ENCODE results near the gene NOM1.
A peak's percentile ranks its signal among the peaks of the same experiment; 100 is the strongest.
"Not testable (repeated sequence)": the region's sequence is repeated elsewhere in the genome, so short reads cannot be mapped to it uniquely, and the experiment has no call there.

The NOM1 gene

DNA sequence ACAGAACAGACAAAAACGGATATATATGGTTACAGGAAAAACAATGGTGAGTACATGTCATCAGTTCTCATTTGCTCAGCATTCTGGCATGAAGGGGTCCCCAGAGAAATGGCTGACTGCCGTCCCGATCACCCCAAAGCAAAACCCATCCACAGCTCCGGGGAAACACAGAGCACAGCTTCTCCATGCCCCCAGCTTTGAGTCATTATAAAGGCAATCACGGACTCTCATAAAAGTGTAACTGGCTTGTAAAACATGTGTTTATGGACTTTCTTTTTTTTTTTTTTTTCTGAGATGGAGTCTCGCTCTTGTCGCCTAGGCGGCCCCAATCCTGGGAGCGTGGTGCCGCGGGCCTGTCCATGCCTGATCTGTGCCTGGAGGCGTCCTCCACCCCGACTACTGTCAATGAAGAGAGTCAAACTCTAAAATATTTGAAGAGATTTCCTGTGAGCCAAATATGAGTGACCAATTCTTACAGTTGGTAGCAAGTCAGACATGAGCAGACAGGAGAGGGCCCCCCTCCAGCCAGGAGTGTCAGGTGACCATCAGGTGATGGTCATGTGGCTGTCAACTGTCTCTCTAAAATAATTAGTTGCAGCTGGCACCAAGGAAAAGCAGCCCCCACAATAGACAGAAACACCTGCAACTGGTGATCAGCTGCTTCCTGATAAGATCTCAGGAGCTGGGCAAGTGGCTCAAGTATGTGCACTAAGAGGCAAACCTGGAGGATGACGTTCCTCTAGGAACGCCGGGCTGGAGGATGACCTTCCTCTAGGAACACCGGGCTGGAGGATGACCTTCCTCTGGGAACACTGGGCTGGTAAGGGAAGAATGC, 21.7 kb upstream of the NOM1 start:
- H3K36me3 Mint-ChIP-seq (ENCODE audit: low read depth) = no peaks in the 10 kb centered on the region
- H3K4me3 Mint-ChIP-seq = no peak overlapping the region
- peaks cover 41% of the 10 kb centered on the region for H3K4me1 Mint-ChIP-seq (ENCODE audit: low read depth)
- no peak for DNase-seq
- peaks cover 2% of the 10 kb centered on the region for H3K9me3 Mint-ChIP-seq
- H3K27ac Mint-ChIP-seq = no peak overlapping the region
- H3K27me3 Mint-ChIP-seq = peaks cover 13% of the 10 kb centered on the region

DNA sequence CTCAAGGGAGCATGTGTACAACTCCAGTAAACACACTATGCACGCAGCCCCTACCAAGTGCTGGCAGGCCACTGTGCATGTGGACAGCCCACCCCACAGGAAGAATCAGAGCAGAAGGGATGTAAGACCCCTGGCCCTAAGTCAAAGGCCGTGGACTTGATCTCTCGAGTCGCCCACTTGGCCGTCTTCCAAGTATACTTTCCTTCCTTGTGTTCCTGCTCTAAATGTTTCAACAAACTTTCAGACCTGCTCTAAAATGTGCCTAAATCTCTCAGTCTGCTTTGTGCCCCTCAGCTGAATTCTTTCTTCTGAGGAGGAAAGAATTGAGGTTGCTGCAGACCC, 21.1 kb upstream of the NOM1 start:
- no peak for DNase-seq
- Mint-ChIP-seq H3K27me3 (peaks cover 13% of the 10 kb centered on the region), H3K27ac (no peak overlapping the region), H3K4me3 (no peak overlapping the region), H3K9me3 (peaks cover under 1% of the 10 kb centered on the region), H3K36me3 (ENCODE audit: low read depth) (no peaks in the 10 kb centered on the region), H3K4me1 (ENCODE audit: low read depth) (peaks cover 35% of the 10 kb centered on the region)

DNA sequence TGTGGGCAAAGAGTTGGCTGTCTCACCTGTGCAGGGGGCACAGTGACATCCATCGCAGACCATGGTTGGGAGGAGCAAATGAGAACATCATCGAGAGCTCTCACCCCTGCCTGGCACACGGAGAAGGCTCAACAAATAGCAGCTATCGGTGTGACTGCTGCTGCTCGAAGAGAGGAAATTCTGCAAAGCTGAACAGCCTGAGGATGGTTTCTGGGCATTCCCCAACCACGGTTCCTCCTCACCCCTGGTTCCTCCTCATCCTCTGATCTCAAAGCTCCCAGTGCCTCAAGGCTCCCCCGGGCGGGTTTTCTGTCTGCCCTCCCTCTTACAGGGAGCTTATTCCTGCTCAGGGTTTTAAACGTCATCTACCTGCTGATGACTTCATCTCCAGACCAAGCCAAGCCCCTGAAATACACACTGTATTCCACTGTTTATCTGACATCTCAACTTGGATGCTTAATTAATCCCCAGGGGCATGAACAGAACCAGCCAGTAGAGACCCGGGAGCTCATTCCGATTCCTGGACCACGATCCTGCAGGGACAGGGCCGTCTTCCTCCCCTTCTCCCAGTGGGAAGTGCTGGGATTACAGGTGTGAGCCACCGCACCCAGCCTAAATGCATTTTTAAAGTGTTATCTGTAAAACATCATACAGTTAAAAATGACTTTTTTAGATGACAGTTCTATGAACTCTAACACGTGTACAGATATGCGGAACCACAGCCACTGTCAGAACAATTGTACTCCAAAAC, 19.5 kb upstream of the NOM1 start:
- Mint-ChIP-seq H3K4me1 (ENCODE audit: low read depth) (peaks cover 25% of the 10 kb centered on the region), H3K27ac (no peak overlapping the region), H3K27me3 (peaks cover 8% of the 10 kb centered on the region), H3K9me3 (no peaks in the 10 kb centered on the region), H3K36me3 (ENCODE audit: low read depth) (no peaks in the 10 kb centered on the region), H3K4me3 (no peak overlapping the region)
- DNase-seq = no peak

DNA sequence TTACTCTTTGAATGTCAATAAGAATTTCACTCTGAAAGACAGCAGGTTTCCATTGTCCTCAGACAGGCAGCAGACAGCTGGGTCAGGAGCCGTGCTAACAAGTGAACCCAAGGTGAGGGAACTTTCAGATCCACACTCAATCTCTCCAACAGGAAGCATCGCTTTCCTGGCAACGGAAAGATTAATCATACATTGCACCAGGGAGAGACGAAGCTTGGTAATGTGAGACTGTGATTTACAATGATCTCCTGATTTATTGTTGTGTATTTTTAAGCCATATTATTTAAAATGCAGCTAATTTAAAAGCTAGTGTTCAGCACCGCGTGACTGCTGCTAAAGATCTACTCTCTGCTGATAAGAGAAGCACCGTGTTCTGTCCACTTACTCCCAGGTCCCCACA, 17.5 kb upstream of the NOM1 start:
- H3K27me3 Mint-ChIP-seq = peaks cover 8% of the 10 kb centered on the region
- DNase-seq = no peak
- H3K9me3 Mint-ChIP-seq = no peaks in the 10 kb centered on the region
- H3K4me3 Mint-ChIP-seq = no peak overlapping the region
- peaks cover 25% of the 10 kb centered on the region for H3K4me1 Mint-ChIP-seq (ENCODE audit: low read depth)
- H3K36me3 Mint-ChIP-seq (ENCODE audit: low read depth) = no peaks in the 10 kb centered on the region
- H3K27ac Mint-ChIP-seq = no peak overlapping the region

DNA sequence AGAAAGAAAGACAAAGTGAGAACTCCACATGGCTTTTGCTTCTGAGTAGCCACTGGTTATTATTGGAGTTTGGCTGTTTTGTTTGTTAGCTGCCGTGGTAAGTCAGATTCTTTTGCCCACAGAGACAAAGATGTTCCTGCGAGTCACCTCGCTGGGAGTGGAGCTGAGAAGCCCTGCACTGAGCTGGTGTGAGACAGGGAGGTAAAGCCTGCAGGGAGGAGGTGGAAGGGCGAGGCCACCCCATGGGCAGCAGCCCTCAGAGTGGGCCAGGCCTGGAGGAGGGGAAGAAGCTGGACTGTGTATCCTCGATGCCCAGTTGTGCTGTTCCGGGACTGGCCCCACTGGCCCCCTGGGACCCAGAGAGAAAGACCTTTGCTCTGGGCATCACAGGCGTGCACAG, 14.3 kb upstream of the NOM1 start:
- Mint-ChIP-seq H3K4me1 (ENCODE audit: low read depth) (peaks cover 6% of the 10 kb centered on the region), H3K27ac (no peak overlapping the region), H3K9me3 (no peaks in the 10 kb centered on the region), H3K4me3 (no peak overlapping the region), H3K27me3 (peaks cover 11% of the 10 kb centered on the region), H3K36me3 (ENCODE audit: low read depth) (no peaks in the 10 kb centered on the region)
- DNase-seq = no peak

DNA sequence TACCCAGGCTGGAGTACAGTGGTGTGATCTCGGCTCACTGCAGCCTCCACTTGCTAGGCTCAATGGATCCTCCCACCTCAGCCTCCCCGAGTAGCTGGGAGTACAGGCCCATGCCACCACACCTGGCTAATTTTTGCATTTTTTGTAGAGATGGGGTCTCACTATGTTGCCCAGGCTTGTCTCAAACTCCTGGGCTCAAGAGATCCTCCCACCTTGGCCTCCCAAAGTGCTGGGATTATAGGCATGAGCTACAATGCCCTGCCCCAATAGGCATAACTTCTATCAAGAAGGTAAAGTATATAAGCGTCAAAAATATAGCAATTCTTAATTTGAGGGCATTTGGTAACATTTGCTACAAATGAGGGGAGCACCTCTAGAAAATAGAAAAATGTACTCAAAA, 12.7 kb upstream of the NOM1 start:
- H3K4me1 Mint-ChIP-seq (ENCODE audit: low read depth); H3K27ac Mint-ChIP-seq; H3K36me3 Mint-ChIP-seq (ENCODE audit: low read depth); H3K4me3 Mint-ChIP-seq; H3K9me3 Mint-ChIP-seq; DNase-seq: not testable (repeated sequence)
- peaks cover 16% of the 10 kb centered on the region for H3K27me3 Mint-ChIP-seq

DNA sequence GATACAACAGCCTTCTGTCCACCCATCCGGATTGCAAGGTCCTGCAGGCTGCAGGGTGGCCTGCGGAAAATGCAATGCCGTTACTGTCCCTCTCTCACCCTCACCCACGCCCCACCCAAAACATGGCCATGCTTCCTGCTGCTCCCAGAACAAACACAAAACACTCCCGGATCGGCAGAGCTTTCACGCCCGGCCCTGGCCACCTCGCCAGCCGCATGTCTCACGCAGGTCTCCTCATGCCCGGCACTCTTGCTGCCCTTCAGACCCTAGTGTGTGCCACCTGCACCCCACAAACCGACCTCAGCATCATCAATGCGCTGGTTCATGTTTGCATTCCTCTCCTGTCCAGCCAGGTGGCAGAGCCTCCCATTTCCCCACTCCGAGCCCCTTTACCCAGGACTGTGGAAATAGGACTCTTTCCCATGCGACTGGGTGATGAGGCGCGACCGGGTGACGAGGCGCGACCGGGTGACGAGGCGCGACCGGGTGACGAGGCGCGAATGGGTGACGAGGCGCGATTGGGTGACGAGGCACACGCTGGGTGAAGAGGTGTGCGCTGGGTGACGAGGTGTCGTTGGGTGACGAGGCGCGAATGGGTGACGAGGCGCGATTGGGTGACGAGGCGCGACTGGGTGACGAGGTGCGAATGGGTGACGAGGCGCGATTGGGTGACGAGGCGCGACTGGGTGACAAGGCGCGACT, 8.9 kb upstream of the NOM1 start:
- H3K27ac Mint-ChIP-seq = no peak overlapping the region
- peaks cover 10% of the 10 kb centered on the region for H3K4me1 Mint-ChIP-seq (ENCODE audit: low read depth)
- no peak overlapping the region for H3K4me3 Mint-ChIP-seq
- H3K9me3 Mint-ChIP-seq = no peaks in the 10 kb centered on the region
- H3K36me3 Mint-ChIP-seq (ENCODE audit: low read depth) = no peaks in the 10 kb centered on the region
- DNase-seq = no peak
- peaks cover 49% of the 10 kb centered on the region for H3K27me3 Mint-ChIP-seq

DNA sequence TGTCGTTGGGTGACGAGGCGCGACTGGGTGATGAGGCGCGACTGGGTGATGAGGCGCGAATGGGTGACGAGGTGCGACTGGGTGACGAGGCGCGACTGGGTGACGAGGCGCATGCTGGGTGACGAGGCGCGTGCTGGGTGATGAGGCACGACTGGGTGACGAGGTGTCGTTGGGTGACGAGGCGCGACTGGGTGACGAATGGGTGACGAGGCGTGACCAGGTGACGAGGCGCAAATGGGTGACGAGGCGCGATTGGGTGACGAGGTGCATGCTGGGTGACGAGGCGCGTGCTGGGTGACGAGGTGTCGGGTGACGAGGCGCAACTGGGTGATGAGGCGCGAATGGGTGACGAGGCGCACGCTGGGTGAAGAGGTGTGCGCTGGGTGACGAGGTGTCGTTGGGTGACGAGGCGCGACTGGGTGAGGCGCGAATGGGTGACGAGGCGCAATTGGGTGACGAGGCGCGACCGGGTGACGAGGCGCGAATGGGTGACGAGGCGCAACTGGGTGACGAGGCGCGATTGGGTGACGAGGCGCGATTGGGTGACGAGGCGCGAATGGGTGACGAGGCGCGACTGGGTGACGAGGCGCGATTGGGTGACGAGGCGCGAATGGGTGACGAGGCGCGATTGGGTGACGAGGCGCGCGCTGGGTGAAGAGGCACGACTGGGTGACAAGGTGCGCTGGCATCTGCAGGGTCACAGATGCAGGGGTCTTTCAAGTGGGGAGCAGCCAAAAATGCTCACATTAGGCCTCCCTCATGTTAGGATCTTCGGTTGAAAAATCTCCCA, 7.9 kb upstream of the NOM1 start:
- peaks cover 10% of the 10 kb centered on the region for H3K4me1 Mint-ChIP-seq (ENCODE audit: low read depth)
- peaks cover 49% of the 10 kb centered on the region for H3K27me3 Mint-ChIP-seq
- H3K9me3 Mint-ChIP-seq = no peaks in the 10 kb centered on the region
- H3K4me3 Mint-ChIP-seq = no peak overlapping the region
- DNase-seq = no peak
- H3K27ac Mint-ChIP-seq = no peak overlapping the region
- H3K36me3 Mint-ChIP-seq (ENCODE audit: low read depth) = no peaks in the 10 kb centered on the region

DNA sequence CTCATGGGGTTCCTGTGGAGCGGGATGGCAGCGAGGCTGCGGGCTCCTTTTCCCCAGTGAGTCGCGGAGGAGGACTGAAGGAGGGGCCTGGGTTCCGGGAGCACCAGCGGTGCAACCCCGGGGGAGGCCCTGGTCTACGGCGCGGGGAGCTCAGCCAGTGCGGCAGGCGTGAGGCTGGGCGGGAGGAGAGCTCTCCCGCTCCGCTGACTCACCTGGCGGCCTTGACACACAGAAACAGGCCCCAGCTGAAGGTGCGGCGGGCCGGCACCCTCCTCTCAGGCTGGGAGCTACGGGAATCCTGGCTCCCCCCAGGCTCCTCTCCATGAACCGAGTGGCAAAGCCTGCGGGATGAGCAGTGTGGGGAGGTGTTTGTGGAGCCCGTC, 6.8 kb upstream of the NOM1 start:
- Mint-ChIP-seq H3K27ac (no peak overlapping the region), H3K9me3 (no peaks in the 10 kb centered on the region), H3K4me1 (ENCODE audit: low read depth) (peaks cover 10% of the 10 kb centered on the region), H3K36me3 (ENCODE audit: low read depth) (no peaks in the 10 kb centered on the region), H3K4me3 (peak overlapping the region; percentile 47), H3K27me3 (peaks cover 47% of the 10 kb centered on the region)
- peak; percentile 42 for DNase-seq

DNA sequence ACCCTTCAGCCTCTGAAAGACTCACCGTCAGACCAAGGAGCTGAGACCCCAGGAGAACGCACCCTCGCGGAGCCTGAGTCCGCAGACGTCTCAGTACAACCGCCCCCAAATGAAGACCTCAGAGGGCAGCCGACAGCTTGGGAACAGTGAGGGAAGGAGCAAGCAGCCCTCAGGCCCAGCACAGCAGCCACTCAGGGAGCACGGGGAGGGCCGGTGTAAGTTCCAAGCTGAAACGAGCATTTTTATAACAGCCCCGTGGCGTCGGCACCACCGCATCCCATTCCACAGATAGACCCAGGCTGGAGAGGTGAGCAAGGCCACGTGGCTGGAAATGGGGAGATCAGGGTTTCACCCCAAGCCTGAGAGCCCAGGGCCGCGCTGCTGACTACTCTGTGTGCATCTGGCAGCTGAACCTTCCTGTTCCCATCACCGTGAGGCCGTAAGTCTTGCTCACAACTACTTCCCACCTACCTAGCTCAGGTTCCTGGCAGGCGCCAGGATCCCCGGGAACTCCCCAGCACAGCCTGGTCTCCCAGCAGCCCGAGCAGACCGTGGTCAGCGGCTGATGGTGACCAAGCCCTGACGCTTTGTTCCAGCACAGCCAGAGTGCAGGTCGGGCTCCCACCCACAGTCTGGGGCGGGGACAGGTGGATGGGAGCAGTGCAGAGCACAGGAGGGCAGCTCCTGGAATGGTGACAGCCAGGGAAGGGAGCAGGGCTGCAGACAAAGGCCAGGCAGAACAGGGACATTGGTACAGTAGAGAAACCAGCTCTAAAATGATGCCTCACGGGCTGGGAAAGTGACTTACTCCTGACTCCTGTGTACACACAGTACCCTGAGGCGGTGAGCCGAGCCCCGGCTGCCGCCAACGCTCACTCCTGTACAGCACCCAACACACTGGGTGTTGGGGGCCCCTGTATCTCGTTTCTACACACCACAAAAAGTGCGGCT, 6.1 kb upstream of the NOM1 start:
- Mint-ChIP-seq H3K27ac (no peak overlapping the region), H3K4me1 (ENCODE audit: low read depth) (peaks cover 10% of the 10 kb centered on the region), H3K27me3 (peaks cover 40% of the 10 kb centered on the region), H3K36me3 (ENCODE audit: low read depth) (no peaks in the 10 kb centered on the region), H3K4me3 (peak overlapping the region; percentile 47), H3K9me3 (no peaks in the 10 kb centered on the region)
- DNase-seq = no peak

DNA sequence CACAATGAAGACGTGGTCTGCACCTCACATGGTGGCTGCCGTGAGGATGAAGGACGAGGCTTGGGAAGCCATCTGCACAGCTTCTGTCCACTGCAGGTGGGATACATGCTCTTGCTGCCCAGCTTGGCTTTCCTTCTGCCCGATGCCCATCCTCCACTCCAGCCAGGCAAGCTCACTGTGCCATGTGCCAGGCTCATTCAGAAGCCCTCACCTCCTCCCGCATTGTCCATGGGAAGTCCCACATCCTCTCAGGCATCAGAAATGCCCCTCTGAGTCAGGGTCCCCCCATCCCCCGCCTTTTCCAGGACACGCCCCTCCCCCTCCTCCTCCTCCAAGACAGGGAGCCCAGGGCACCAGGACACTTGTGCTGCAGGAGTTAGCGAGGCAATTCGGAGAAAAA, 4.6 kb upstream of the NOM1 start:
- no peak overlapping the region for H3K4me3 Mint-ChIP-seq
- H3K36me3 Mint-ChIP-seq (ENCODE audit: low read depth) = peaks cover 2% of the 10 kb centered on the region
- H3K9me3 Mint-ChIP-seq = no peaks in the 10 kb centered on the region
- peaks cover 40% of the 10 kb centered on the region for H3K27me3 Mint-ChIP-seq
- H3K4me1 Mint-ChIP-seq (ENCODE audit: low read depth) = peaks cover 10% of the 10 kb centered on the region
- DNase-seq = no peak
- no peak overlapping the region for H3K27ac Mint-ChIP-seq

DNA sequence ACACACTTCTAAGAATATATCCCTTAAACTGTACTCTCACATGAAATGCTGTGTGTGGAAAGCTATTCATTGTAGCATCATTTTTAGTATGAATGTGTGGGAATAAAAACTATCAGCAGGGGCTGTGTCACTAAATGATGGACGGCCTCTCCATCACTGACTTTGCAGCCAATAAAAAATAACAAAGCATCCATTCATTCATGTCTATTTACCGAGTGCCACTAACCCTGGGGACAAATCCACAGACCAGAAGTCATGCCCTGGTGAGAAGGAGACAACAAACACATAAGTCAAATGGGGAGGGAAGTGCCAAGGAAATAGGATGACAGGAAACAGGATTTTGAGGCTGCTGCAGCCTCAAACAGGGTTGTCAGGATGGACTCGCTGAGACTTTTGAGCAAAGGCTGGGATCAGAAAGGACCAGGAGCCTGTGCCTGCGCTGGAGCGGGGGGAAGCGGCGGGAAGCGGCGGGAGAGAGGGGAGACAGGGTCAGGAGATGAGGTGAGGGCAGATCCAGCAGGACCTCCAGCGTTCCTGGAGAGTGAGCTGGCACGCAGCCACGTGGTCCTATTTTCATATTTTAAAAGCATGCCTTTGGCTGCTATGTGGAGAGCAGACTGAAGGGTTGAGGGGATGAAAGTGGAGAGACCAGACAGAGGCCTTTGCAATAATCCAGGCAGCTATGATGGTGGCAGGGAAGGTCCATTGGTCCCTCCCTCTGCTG, 2.2 kb upstream of the NOM1 start:
- Mint-ChIP-seq H3K4me3 (no peak overlapping the region), H3K27me3 (peaks cover 29% of the 10 kb centered on the region), H3K36me3 (ENCODE audit: low read depth) (peaks cover 24% of the 10 kb centered on the region), H3K4me1 (ENCODE audit: low read depth) (peaks cover 24% of the 10 kb centered on the region), H3K27ac (no peak overlapping the region), H3K9me3 (no peaks in the 10 kb centered on the region)
- no peak for DNase-seq

DNA sequence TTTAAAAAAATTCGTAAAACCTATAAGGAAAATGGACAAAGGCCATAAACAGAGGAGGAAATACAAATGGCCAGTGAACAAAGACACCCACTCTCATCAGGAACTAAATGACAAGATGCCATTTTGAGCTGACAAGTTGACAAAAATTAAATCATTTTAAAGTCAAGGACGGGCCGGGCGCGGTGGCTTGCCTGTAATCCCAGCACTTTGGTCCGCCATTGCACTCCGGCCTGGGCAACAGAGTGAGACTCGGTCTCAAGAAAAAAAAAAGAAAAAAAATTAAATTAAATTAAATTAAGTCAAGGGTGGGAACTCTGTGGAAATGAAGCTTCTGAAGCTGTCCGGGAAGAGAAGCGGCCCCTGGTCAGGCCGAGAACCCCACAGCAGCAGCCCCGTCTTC, 1.2 kb upstream of the NOM1 start:
- H3K27me3 Mint-ChIP-seq = peaks cover 21% of the 10 kb centered on the region
- H3K36me3 Mint-ChIP-seq (ENCODE audit: low read depth) = peaks cover 35% of the 10 kb centered on the region
- no peak for DNase-seq
- peak overlapping the region; percentile 93 for H3K4me3 Mint-ChIP-seq
- peaks cover 25% of the 10 kb centered on the region for H3K4me1 Mint-ChIP-seq (ENCODE audit: low read depth)
- H3K27ac Mint-ChIP-seq = no peak overlapping the region
- no peaks in the 10 kb centered on the region for H3K9me3 Mint-ChIP-seq
